HCT116 (cell line): ENCODE results near the gene KLHL24. TPM values are rescaled to one million over a fixed set of nuclear protein-coding genes. Genes with fewer than 3 reads are reported as not detected.

Experiments used
- ATAC-seq: fragments of 200-7000 bp; cut with Tn5 transposase; 2 replicates; pipeline ENCODE4 v1.9.1; 2020; ENCODE audit warnings: mild to moderate bottlenecking, moderate library complexity
- BruUV-seq: library from RNA; stranded (reverse); fragments of 400-500 nt; replicated peaks from 2 replicates; lab custom pipeline; 2021; lab: Mats Ljungman, UMichigan
- CTCF ChIA-PET: fragments of 300-600 bp; sonication (Branson Sonifier 250); formaldehyde crosslinking; loops from one replicate; lab custom pipeline; 2021; ENCODE audit warnings: antibody characterized with exemption; lab: Charles Lee
- POLR2A ChIA-PET: fragments of 300-600, 350-600 bp; sonication (Branson Sonifier 250); formaldehyde crosslinking; loops from one replicate; lab custom pipeline; 2021; ENCODE audit warnings: antibody characterized with exemption; lab: Charles Lee
- RAD21 ChIA-PET, 2 experiments: fragments of 300-600 bp; sonication (Branson Sonifier 250); formaldehyde crosslinking; loops; one replicate each; lab custom pipeline; 2023; ENCODE audit warnings: low total read pairs in 2 of 2; ENCODE audit not compliant: uncharacterized antibody in 2 of 2, unreplicated experiment in 2 of 2, low non-redundant PET in 1 of 2; lab: Charles Lee
- DNase-seq: peaks from one replicate; pipeline ENCODE4 v3.0.0-alpha.2; 2010; ENCODE audit warnings: low read depth, low spot score
- H2AFZ ChIP-seq: fragments of 200-600 bp; shearing (Covaris generic), sonication (generic); 2 replicates; pipeline ENCODE4 v1.6.1; 2017; ENCODE audit warnings: low read depth, mixed run types, mixed read lengths, antibody characterized with exemption, low read length; ENCODE audit not compliant: poor library complexity, severe bottlenecking
- H3K27ac ChIP-seq: 2 replicates; pipeline ENCODE4 v1.5.1; 2012; ENCODE audit warnings: low read depth, low read length
- H3K27me3 ChIP-seq: fragments of 200-600 bp; sonication (generic); 2 replicates; pipeline ENCODE4 v1.6.1; 2016; ENCODE audit warnings: mixed run types, low read length, mixed read lengths; ENCODE audit not compliant: insufficient read depth
- H3K36me3 ChIP-seq, 2 experiments: fragments of 200-500 bp in 1 of 2; fragments of 200-600 bp in 1 of 2; sonication (Bioruptor generic) in 1 of 2; sonication (generic) in 1 of 2; 2 replicates each; pipeline versions ENCODE4 v1.5.1 to v1.6.1; 2014 to 2016; ENCODE audit warnings: low read length in 2 of 2, inconsistent platforms in 1 of 2, mixed read lengths in 1 of 2, mixed run types in 1 of 2; ENCODE audit not compliant: insufficient read depth in 2 of 2, control insufficient read depth in 1 of 2
- H3K4me1 ChIP-seq, 2 experiments: fragments of 200-600 bp in 1 of 2; sonication (generic) in 1 of 2; 2 replicates each; pipeline versions ENCODE4 v1.5.1 to v1.6.1; 2012 to 2017; ENCODE audit warnings: low read length in 2 of 2, inconsistent platforms in 1 of 2, mild to moderate bottlenecking in 1 of 2, mixed read lengths in 1 of 2, mixed run types in 1 of 2, moderate library complexity in 1 of 2; ENCODE audit not compliant: insufficient read depth in 2 of 2, control insufficient read depth in 1 of 2
- H3K4me2 ChIP-seq: fragments of 200-600 bp; sonication (generic); 2 replicates; pipeline ENCODE4 v1.6.1; 2017; ENCODE audit warnings: mixed run types, low read length, mixed read lengths
- H3K4me3 ChIP-seq, 2 experiments: fragments of 200-600 bp in 1 of 2; sonication (generic) in 1 of 2; replicated peaks in 1 of 2; 2 replicates each; pipeline ENCODE4 v1.5.1; 2011 to 2016; ENCODE audit warnings: low read length in 2 of 2, control low read depth in 1 of 2, low read depth in 1 of 2, mild to moderate bottlenecking in 1 of 2, mixed read lengths in 1 of 2, mixed run types in 1 of 2
- H3K79me2 ChIP-seq: fragments of 200-600 bp; sonication (generic); 2 replicates; pipeline ENCODE4 v1.6.1; 2017; ENCODE audit warnings: mild to moderate bottlenecking, mixed run types, low read length, moderate library complexity, mixed read lengths; ENCODE audit not compliant: insufficient read depth
- H3K9ac ChIP-seq: fragments of 200-600 bp; sonication (generic); 2 replicates; pipeline ENCODE4 v1.6.1; 2016; ENCODE audit warnings: low read length, mixed read lengths
- H3K9me2 ChIP-seq: fragments of 200-600 bp; sonication (generic), shearing (Covaris generic); 2 replicates; pipeline ENCODE4 v1.6.1; 2017; ENCODE audit warnings: mixed run types, mild to moderate bottlenecking, moderate library complexity; ENCODE audit not compliant: insufficient read depth
- H3K9me3 ChIP-seq, 2 experiments: fragments of 200-500 bp in 1 of 2; fragments of 200-600 bp in 1 of 2; sonication (Bioruptor generic) in 1 of 2; sonication (generic) in 1 of 2; 2 replicates each; pipeline ENCODE4 v1.6.1; 2014 to 2017; ENCODE audit warnings: low read length in 2 of 2, mixed read lengths in 2 of 2, inconsistent platforms in 1 of 2, low read depth in 1 of 2, mild to moderate bottlenecking in 1 of 2, mixed run types in 1 of 2, moderate library complexity in 1 of 2; ENCODE audit not compliant: control insufficient read depth in 1 of 2, insufficient read depth in 1 of 2
- H4K20me1 ChIP-seq: fragments of 200-600 bp; sonication (generic), shearing (Covaris generic); 2 replicates; pipeline ENCODE4 v1.6.1; 2017; ENCODE audit warnings: mixed run types, mild to moderate bottlenecking, moderate library complexity; ENCODE audit not compliant: insufficient read depth
- CBX3 ChIP-seq: IDR thresholded peaks from 2 replicates; pipeline ENCODE4 v1.6.1; 2012; ENCODE audit warnings: low read depth
- CEBPB ChIP-seq: IDR thresholded peaks from 2 replicates; pipeline ENCODE4 v1.6.1; 2012; ENCODE audit warnings: low read depth
- EZH2 ChIP-seq: fragments of 200-600 bp; sonication (generic); IDR thresholded peaks from 2 replicates; pipeline ENCODE4 v1.6.1; 2017; ENCODE audit warnings: antibody characterized with exemption, mixed run types
- JUND ChIP-seq: IDR thresholded peaks from 2 replicates; pipeline ENCODE4 v1.6.1; 2012
- POLR2A ChIP-seq: IDR thresholded peaks from 2 replicates; pipeline ENCODE4 v1.7.0; 2011; ENCODE audit warnings: borderline replicate concordance; ENCODE audit not compliant: insufficient read depth, insufficient read length; ENCODE audit errors: extremely low read depth
- POLR2AphosphoS5 ChIP-seq: IDR thresholded peaks from 2 replicates; pipeline ENCODE4 v1.6.1; 2011; ENCODE audit warnings: mild to moderate bottlenecking, low read depth, low read length, moderate library complexity
- SIN3A ChIP-seq: IDR thresholded peaks from 2 replicates; pipeline ENCODE4 v1.6.1; 2012; ENCODE audit warnings: low read depth
- SRF ChIP-seq: IDR thresholded peaks from 2 replicates; pipeline ENCODE4 v1.6.1; 2012; ENCODE audit warnings: low read depth
- TCF7L2 ChIP-seq: IDR thresholded peaks from 2 replicates; pipeline ENCODE4 v1.7.0; 2011; ENCODE audit warnings: borderline replicate concordance, inconsistent platforms; ENCODE audit not compliant: insufficient read depth, insufficient read length; ENCODE audit errors: extremely low read depth
- ZFX ChIP-seq: fragments of 450-650 bp; IDR thresholded peaks from 2 replicates; pipeline ENCODE4 v1.6.1; 2017
- intact Hi-C: fragments of 100-400 bp; cut with micrococcal nuclease; formaldehyde crosslinking; loops from 2 replicates; pipeline ENCODE4 v1.10.0; 2022
- total RNA-seq: library from RNA; stranded (reverse); gene quantifications from one replicate; pipeline ENCODE4 v1.2.1, GENCODE V29; 2021; ENCODE audit not compliant: unreplicated experiment
- TF ChIP-seq, protein P1 (sequence below): IDR thresholded peaks from 2 replicates; pipeline ENCODE4 v1.6.1; 2012
- TF ChIP-seq, protein P2 (sequence below): IDR thresholded peaks from 2 replicates; pipeline ENCODE4 v1.6.1; 2011; ENCODE audit warnings: mild to moderate bottlenecking, low read length, moderate library complexity; ENCODE audit not compliant: insufficient replicate concordance; ENCODE audit errors: extremely low read depth
- TF ChIP-seq, protein P3 (sequence below): IDR thresholded peaks from 2 replicates; pipeline ENCODE4 v1.6.1; 2012; ENCODE audit warnings: low read depth

Gene KLHL24
- total RNA-seq, 1 experiment from 2014 or later = 21.0 TPM

DNA sequence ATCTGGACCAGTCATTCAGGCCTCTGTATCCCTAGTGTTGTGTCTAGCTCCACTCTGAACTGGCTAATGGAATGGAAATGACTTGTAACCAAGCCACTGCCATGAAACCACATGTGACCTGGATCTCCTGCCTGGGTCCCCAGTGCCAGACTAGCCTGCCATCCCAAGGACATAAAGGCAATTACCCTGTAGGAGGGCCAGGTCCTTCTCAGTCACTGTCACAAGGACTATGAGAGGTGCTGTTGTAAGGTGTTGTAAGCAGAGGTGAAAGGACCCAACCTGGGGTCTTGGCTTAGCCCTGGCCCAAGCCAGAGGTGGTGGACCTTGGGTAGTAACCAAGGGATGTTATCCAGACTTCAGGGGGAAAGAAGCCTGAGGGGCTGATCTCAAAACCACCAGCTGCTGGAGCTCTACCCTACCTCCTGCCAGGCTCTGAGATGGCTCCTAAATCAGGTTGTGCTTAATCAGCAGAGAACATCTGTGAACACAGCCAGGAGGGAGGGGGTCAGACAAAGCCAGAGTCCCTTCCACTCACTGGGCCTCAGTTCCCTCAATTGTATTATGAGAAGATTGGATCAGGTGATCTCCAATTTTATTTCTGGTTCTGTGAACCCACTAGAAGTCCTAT, 15.7 kb upstream of the KLHL24 start:
- no peak overlapping the region for H3K4me2 ChIP-seq
- CTCF ChIA-PET = no interaction called here
- no peaks in the 10 kb centered on the region for H3K79me2 ChIP-seq
- intact Hi-C loops = no loop called here
- H3K27ac ChIP-seq = no peak overlapping the region
- no peaks in the 10 kb centered on the region; the same call in 1 of the 2 replicates for H3K27me3 ChIP-seq
- H4K20me1 ChIP-seq = no peaks in the 10 kb centered on the region
- RAD21 ChIA-PET = no interaction called here
- no peaks in the 10 kb centered on the region for H3K36me3 ChIP-seq
- no peak overlapping the region for H3K4me3 ChIP-seq
- no peak for DNase-seq
- no peaks in the 10 kb centered on the region for H3K4me1 ChIP-seq
- no TSS peak for BruUV-seq
- H3K9me2 ChIP-seq = no peaks in the 10 kb centered on the region
- H2AFZ ChIP-seq = no peak overlapping the region
- no peaks in the 10 kb centered on the region for H3K9me3 ChIP-seq
- ATAC-seq = no peak
- H3K9ac ChIP-seq = no peak overlapping the region
- POLR2A ChIA-PET = no interaction called here
- TF ChIP-seq, protein P1, sequence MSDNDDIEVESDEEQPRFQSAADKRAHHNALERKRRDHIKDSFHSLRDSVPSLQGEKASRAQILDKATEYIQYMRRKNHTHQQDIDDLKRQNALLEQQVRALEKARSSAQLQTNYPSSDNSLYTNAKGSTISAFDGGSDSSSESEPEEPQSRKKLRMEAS = no peak
- TF ChIP-seq EZH2 (no peak), TCF7L2 (no peak)

DNA sequence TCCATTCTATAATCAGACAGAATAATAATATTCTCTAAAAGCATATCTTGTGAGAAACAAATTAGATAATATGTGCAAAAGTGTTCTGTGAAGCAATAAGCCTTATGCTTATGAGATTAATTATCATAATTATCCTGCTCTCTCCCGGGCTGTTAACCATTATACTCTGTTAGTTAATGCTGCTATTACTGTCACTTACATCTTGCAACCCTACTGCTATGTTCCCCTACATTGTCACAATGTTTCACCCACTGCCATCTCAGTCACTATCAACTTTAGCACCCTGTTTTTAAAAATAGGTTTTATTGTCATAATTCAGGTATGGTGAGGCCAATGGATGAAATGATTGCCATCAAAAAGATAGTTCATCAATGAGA, 15.2 kb upstream of the KLHL24 start:
- ChIA-PET RAD21 (no interaction called here), CTCF (no interaction called here), POLR2A (no interaction called here)
- H3K4me2 ChIP-seq = no peak overlapping the region
- no peak overlapping the region for H3K27ac ChIP-seq
- no TSS peak for BruUV-seq
- H3K36me3 ChIP-seq = no peaks in the 10 kb centered on the region
- no peaks in the 10 kb centered on the region for H3K9me2 ChIP-seq
- no peaks in the 10 kb centered on the region for H3K4me1 ChIP-seq
- H3K9ac ChIP-seq = no peak overlapping the region
- H4K20me1 ChIP-seq = no peaks in the 10 kb centered on the region
- no peaks in the 10 kb centered on the region for H3K79me2 ChIP-seq
- H3K27me3 ChIP-seq = no peaks in the 10 kb centered on the region; the same call in 1 of the 2 replicates
- DNase-seq = no peak
- TF ChIP-seq SIN3A (no peak), ZFX (no peak), POLR2A (no peak), CBX3 (no peak), CEBPB (no peak), POLR2AphosphoS5 (no peak), SRF (no peak), JUND (no peak)
- TF ChIP-seq, protein P2, sequence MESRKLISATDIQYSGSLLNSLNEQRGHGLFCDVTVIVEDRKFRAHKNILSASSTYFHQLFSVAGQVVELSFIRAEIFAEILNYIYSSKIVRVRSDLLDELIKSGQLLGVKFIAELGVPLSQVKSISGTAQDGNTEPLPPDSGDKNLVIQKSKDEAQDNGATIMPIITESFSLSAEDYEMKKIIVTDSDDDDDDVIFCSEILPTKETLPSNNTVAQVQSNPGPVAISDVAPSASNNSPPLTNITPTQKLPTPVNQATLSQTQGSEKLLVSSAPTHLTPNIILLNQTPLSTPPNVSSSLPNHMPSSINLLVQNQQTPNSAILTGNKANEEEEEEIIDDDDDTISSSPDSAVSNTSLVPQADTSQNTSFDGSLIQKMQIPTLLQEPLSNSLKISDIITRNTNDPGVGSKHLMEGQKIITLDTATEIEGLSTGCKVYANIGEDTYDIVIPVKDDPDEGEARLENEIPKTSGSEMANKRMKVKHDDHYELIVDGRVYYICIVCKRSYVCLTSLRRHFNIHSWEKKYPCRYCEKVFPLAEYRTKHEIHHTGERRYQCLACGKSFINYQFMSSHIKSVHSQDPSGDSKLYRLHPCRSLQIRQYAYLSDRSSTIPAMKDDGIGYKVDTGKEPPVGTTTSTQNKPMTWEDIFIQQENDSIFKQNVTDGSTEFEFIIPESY = no peak
- TF ChIP-seq, protein P3, sequence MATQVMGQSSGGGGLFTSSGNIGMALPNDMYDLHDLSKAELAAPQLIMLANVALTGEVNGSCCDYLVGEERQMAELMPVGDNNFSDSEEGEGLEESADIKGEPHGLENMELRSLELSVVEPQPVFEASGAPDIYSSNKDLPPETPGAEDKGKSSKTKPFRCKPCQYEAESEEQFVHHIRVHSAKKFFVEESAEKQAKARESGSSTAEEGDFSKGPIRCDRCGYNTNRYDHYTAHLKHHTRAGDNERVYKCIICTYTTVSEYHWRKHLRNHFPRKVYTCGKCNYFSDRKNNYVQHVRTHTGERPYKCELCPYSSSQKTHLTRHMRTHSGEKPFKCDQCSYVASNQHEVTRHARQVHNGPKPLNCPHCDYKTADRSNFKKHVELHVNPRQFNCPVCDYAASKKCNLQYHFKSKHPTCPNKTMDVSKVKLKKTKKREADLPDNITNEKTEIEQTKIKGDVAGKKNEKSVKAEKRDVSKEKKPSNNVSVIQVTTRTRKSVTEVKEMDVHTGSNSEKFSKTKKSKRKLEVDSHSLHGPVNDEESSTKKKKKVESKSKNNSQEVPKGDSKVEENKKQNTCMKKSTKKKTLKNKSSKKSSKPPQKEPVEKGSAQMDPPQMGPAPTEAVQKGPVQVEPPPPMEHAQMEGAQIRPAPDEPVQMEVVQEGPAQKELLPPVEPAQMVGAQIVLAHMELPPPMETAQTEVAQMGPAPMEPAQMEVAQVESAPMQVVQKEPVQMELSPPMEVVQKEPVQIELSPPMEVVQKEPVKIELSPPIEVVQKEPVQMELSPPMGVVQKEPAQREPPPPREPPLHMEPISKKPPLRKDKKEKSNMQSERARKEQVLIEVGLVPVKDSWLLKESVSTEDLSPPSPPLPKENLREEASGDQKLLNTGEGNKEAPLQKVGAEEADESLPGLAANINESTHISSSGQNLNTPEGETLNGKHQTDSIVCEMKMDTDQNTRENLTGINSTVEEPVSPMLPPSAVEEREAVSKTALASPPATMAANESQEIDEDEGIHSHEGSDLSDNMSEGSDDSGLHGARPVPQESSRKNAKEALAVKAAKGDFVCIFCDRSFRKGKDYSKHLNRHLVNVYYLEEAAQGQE = no peak
- TF ChIP-seq, protein P1 = no peak
- TF ChIP-seq, all 23 proteins: peak for 0
- intact Hi-C loops = no loop called here
- Histone ChIP-seq H3K4me3 (no peak overlapping the region), H2AFZ (no peak overlapping the region), H3K9me3 (no peaks in the 10 kb centered on the region)
- no peak for ATAC-seq
